K562 (cell line): ENCODE data around the gene PDE1A. TPM values are rescaled to one million over a fixed set of nuclear protein-coding genes. Genes with fewer than 3 reads are reported as not detected.

Experiments
- ATAC-seq: fragments of 200-7000 bp; cut with Tn5 transposase; 3 replicates; pipeline ENCODE4 v1.9.1; 2020; ENCODE audit warnings: moderate library complexity
- BruUV-seq: library from RNA; stranded (reverse); fragments of 400-500 nt; replicated peaks from 2 replicates; lab custom pipeline; 2021; lab: Mats Ljungman, UMichigan
- CTCF ChIA-PET: fragments of 300-600 bp; formaldehyde crosslinking; extraction: SDS; loops from one replicate; lab custom pipeline; 2021; ENCODE audit warnings: low intra/inter-chr PET ratio; lab: Yijun Ruan, JAX
- POLR2A ChIA-PET: fragments of 300-600, 350-650 bp; sonication (Branson Sonifier 250); formaldehyde crosslinking; extraction: SDS; loops from one replicate; lab custom pipeline; 2021; ENCODE audit warnings: antibody characterized with exemption, inconsistent platforms; lab: Yijun Ruan, JAX
- DNase-seq, 4 experiments: peaks; one replicate each; pipeline versions ENCODE4 v3.0.0 to v3.0.0-alpha.2; 2011 to 2018; ENCODE audit warnings: low spot score in 3 of 4, mixed read lengths in 3 of 4; ENCODE audit errors: extremely low read depth in 1 of 4
- FAIRE-seq: peaks from 2 replicates; lab custom pipeline; 2011; peaks lifted over from hg19 to GRCh38; lab: Jason Lieb, UNC
- H2AFZ ChIP-seq: 2 replicates; pipeline ENCODE4 v1.6.0; 2011; ENCODE audit warnings: low read depth, low read length, control low read depth, inconsistent platforms
- H3K27ac ChIP-seq: fragments of 200-600 bp; 3 replicates; pipeline ENCODE4 v1.8.0; 2011; ENCODE audit warnings: low read depth, mild to moderate bottlenecking, control low read depth, inconsistent platforms, low read length, moderate library complexity, mixed read lengths; ENCODE audit errors: extremely low read depth
- H3K27me3 ChIP-seq, 2 experiments: fragments of 300-600 bp in 1 of 2; 2 replicates in 1 of 2; 3 replicates in 1 of 2; pipeline versions ENCODE4 v1.6.0 to v1.8.0; 2011; ENCODE audit warnings: inconsistent platforms in 2 of 2, low read length in 2 of 2, mild to moderate bottlenecking in 1 of 2, mixed read lengths in 1 of 2, moderate library complexity in 1 of 2; ENCODE audit not compliant: control insufficient read depth in 2 of 2, insufficient read depth in 2 of 2
- H3K36me3 ChIP-seq: fragments of 300-600 bp; 3 replicates; pipeline ENCODE4 v1.8.0; 2011; ENCODE audit warnings: mild to moderate bottlenecking, low read length, inconsistent platforms; ENCODE audit not compliant: control insufficient read depth, insufficient read depth
- H3K4me1 ChIP-seq, 2 experiments: fragments of 200-600 bp in 1 of 2; replicated peaks in 1 of 2; 2 replicates in 1 of 2; 3 replicates in 1 of 2; pipeline versions ENCODE4 v1.5.1 to v1.8.0; 2011; ENCODE audit warnings: inconsistent platforms in 2 of 2, low read length in 2 of 2, mild to moderate bottlenecking in 1 of 2, mixed read lengths in 1 of 2, moderate library complexity in 1 of 2; ENCODE audit not compliant: control insufficient read depth in 2 of 2, insufficient read depth in 2 of 2
- H3K4me2 ChIP-seq: 2 replicates; pipeline ENCODE4 v1.6.1; 2011; ENCODE audit warnings: low read length, control low read depth, inconsistent platforms, mixed read lengths; ENCODE audit not compliant: insufficient read depth
- H3K4me3 ChIP-seq: fragments of 200-600 bp; sonication (generic), shearing (Covaris generic); 2 replicates; pipeline ENCODE4 v1.5.1; 2016; ENCODE audit warnings: control low read depth, inconsistent platforms
- H3K79me2 ChIP-seq: fragments of 200-600 bp; 3 replicates; pipeline ENCODE4 v1.8.0; 2011; ENCODE audit warnings: low read length, inconsistent platforms; ENCODE audit not compliant: control insufficient read depth, insufficient read depth
- H3K9ac ChIP-seq, 2 experiments: 2 replicates each; pipeline versions ENCODE4 v1.6.0 to v1.6.1; 2011; ENCODE audit warnings: low read depth in 2 of 2, low read length in 2 of 2, control low read depth in 1 of 2, inconsistent platforms in 1 of 2, mild to moderate bottlenecking in 1 of 2, mixed read lengths in 1 of 2; ENCODE audit not compliant: insufficient read depth in 1 of 2
- H3K9me1 ChIP-seq: one replicate; pipeline ENCODE4 v1.6.0; 2011; ENCODE audit warnings: inconsistent platforms, mild to moderate bottlenecking, low read length, moderate library complexity; ENCODE audit not compliant: control insufficient read depth, insufficient read depth
- H3K9me3 ChIP-seq: replicated peaks from 2 replicates; pipeline ENCODE4 v1.5.1; 2011; ENCODE audit warnings: low read depth, low read length, inconsistent platforms; ENCODE audit not compliant: control insufficient read depth, insufficient read depth
- H4K20me1 ChIP-seq: replicated peaks from 2 replicates; pipeline ENCODE4 v1.6.1; 2011; ENCODE audit warnings: low read length, inconsistent platforms, mixed read lengths; ENCODE audit not compliant: control insufficient read depth, insufficient read depth
- E4F1 ChIP-seq: fragments of 250-450 bp; sonication (Bioruptor Pico); IDR thresholded peaks from 2 replicates; pipeline ENCODE4 v1.5.0; 2021; ENCODE audit warnings: mild to moderate bottlenecking, borderline replicate concordance
- FOSL1 ChIP-seq: fragments of 200-800 bp; sonication (Bioruptor generic); conservative IDR thresholded peaks from 2 replicates; pipeline ENCODE4 v1.6.1; 2016; ENCODE audit warnings: missing genetic modification characterization, missing compliant biosample characterization
- IFI16 ChIP-seq: fragments of 250-450 bp; sonication (Bioruptor Pico); IDR thresholded peaks from 2 replicates; pipeline ENCODE4 v2.1.2; 2022; ENCODE audit warnings: mild to moderate bottlenecking, inconsistent platforms
- KLF10 ChIP-seq: fragments of 250-450 bp; sonication (Bioruptor Pico); IDR thresholded peaks from 2 replicates; pipeline ENCODE4 v1.6.1; 2021; ENCODE audit warnings: matching md5 sums
- SMARCC2 ChIP-seq: fragments of 450-650 bp; IDR thresholded peaks from 2 replicates; pipeline ENCODE4 v1.6.1; 2017; ENCODE audit warnings: antibody characterized with exemption, moderate library complexity, mild to moderate bottlenecking, low read depth
- SRSF3 ChIP-seq: fragments of 200-400 bp; formaldehyde crosslinking; IDR thresholded peaks from 2 replicates; pipeline ENCODE4 v1.6.1; 2016; ENCODE audit warnings: mild to moderate bottlenecking, low read length, moderate library complexity; ENCODE audit not compliant: insufficient read depth
- TBP ChIP-seq: optimal IDR thresholded peaks from 2 replicates; pipeline ENCODE3; 2011; ENCODE audit warnings: low read depth, low read length, improper control_type of control experiment
- TCF15 ChIP-seq: fragments of 250-450 bp; sonication (Bioruptor Pico); IDR thresholded peaks from 2 replicates; pipeline ENCODE4 v1.8.0; 2022; ENCODE audit warnings: moderate library complexity, mild to moderate bottlenecking, inconsistent platforms
- TGIF2 ChIP-seq: sonication (generic); formaldehyde crosslinking; IDR thresholded peaks from 2 replicates; pipeline ENCODE4 v1.8.1; 2022; ENCODE audit warnings: mild to moderate bottlenecking, missing genetic modification reagents, moderate library complexity
- ZNF583 ChIP-seq: fragments of 250-450 bp; sonication (Bioruptor Pico); IDR thresholded peaks from 2 replicates; pipeline ENCODE4 v1.4.0; 2020
- WGBS: fragments of 100-300 bp; shearing (Covaris generic); methylation state at CpG from one replicate; pipeline ENCODE4 v1.1.6; 2016; ENCODE audit warnings: low coverage, mixed read lengths; ENCODE audit not compliant: insufficient coverage; ENCODE audit errors: missing lambda C conversion rate; 5-methylcytosine and 5-hydroxymethylcytosine counted together
- in situ Hi-C: fragments of 300-500 bp; cut with MboI; formaldehyde crosslinking; loops from 4 replicates; pipeline ENCODE4 v1.15.0; 2018; ENCODE audit warnings: inconsistent platforms, mixed read lengths
- intact Hi-C: fragments of 100-400 bp; cut with micrococcal nuclease; formaldehyde crosslinking; loops from 2 replicates; pipeline ENCODE4 v1.14.2; 2022
- polyA plus RNA-seq, 8 experiments: library from polyadenylated mRNA; depleted of rRNA in 4 of 8; stranded (reverse) in 5 of 8; unstranded in 3 of 8; fragments of >200 nt; fragmentation: Nextera tagmentation in 2 of 8; fragmentation: Illumina TruSeq in 1 of 8; extraction: Ambion mirVana in 2 of 8; extraction: Trizol in 1 of 8; gene quantifications; 2 replicates each; pipeline versions ENCODE4 v1.2.1 to v1.2.3, GENCODE V29; 2011 to 2014; ENCODE audit warnings: inconsistent platforms in 1 of 8, missing spikeins in 1 of 8
- total RNA-seq, 7 experiments: library from RNA; depleted of rRNA in 6 of 7; stranded (reverse); fragments of >200 nt in 6 of 7; fragmentation: Illumina TruSeq in 2 of 7; extraction: Trizol in 2 of 7; gene quantifications; 2 replicates each; pipeline versions ENCODE4 v1.2.1 to v1.2.3, GENCODE V29; 2011 to 2021; ENCODE audit warnings: low replicate concordance in 1 of 7

The PDE1A gene
- total and polyA plus RNA-seq, 9 of the 15 experiments (the other 6 are each of a cell fraction or from before 2014, with no cell fraction given): 0.14 to 0.91 (median 0.32) TPM

GRCh38 chr2:182207049-182207746 is 219.6 kb downstream of the PDE1A start:
- CTCF ChIA-PET: no interaction called here
- TF ChIP-seq TGIF2 (CRISPR knock-in tag): no peak
- TF ChIP-seq TBP: no peak
- no peak for TF ChIP-seq E4F1
- TF ChIP-seq KLF10 (CRISPR knock-in tag): no peak
- no peak for TF ChIP-seq FOSL1 (tag)
- TF ChIP-seq TCF15 (CRISPR knock-in tag): no peak
- no peak for TF ChIP-seq IFI16 (CRISPR knock-in tag)
- TF ChIP-seq SRSF3: no peak
- TF ChIP-seq ZNF583 (CRISPR knock-in tag): no peak
- TF ChIP-seq SMARCC2: no peak

More at GRCh38 chr2:182207049-182207746, 219.6 kb downstream of the PDE1A start:
- FAIRE-seq (no peak), ATAC-seq (no peak), DNase-seq (no peak)
- Histone ChIP-seq H3K79me2 (no peaks in the 10 kb centered on the region), H3K9ac (no peak overlapping the region), H3K27ac (no peak overlapping the region), H3K4me1 (no peaks in the 10 kb centered on the region), H3K36me3 (no peaks in the 10 kb centered on the region), H3K4me3 (no peak overlapping the region), H3K9me1 (no peaks in the 10 kb centered on the region), H4K20me1 (no peaks in the 10 kb centered on the region), H3K4me2 (no peak overlapping the region), H3K9me3 (no peaks in the 10 kb centered on the region; the same call in 1 of the 2 replicates), H3K27me3 (no peaks in the 10 kb centered on the region), H2AFZ (no peak overlapping the region)
- intact Hi-C loops (no loop called here), in situ Hi-C loops (no loop called here)
- POLR2A ChIA-PET: no interaction called here
- WGBS: 3% methylated on average over 5 of the region's 5 CpGs
- BruUV-seq: no TSS peak
